ENCODE results near the gene OR2M7. TPM values are rescaled to one million over a fixed set of nuclear protein-coding genes. Genes with fewer than 3 reads are reported as not detected.

Gene OR2M7
- total and polyA plus RNA-seq, 4 donors: not detected

DNA sequence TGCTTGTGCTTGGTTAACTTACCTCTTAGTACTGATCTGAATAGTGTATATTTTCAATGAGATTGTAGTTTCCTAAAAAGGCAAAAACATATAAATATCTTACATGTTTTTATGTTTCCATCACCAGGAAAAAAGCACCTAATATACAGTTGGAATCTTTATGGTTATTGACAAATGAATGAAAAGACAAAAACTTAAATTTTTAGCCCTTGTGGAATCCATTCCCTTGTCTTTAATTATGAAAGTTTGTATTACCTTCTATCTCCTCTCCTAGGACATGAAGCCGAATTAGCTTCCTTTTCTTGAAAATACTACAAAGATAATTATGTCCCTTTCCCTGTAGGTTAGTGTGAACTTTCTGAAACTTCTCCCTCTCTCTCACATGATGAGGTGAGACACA lies 21.0 kb downstream of the OR2M7 start, which contains the start of gene OR2T12 (continued):
- TF ChIP-seq, protein P1, sequence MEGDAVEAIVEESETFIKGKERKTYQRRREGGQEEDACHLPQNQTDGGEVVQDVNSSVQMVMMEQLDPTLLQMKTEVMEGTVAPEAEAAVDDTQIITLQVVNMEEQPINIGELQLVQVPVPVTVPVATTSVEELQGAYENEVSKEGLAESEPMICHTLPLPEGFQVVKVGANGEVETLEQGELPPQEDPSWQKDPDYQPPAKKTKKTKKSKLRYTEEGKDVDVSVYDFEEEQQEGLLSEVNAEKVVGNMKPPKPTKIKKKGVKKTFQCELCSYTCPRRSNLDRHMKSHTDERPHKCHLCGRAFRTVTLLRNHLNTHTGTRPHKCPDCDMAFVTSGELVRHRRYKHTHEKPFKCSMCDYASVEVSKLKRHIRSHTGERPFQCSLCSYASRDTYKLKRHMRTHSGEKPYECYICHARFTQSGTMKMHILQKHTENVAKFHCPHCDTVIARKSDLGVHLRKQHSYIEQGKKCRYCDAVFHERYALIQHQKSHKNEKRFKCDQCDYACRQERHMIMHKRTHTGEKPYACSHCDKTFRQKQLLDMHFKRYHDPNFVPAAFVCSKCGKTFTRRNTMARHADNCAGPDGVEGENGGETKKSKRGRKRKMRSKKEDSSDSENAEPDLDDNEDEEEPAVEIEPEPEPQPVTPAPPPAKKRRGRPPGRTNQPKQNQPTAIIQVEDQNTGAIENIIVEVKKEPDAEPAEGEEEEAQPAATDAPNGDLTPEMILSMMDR (IDR thresholded peaks at IDR 0.05; ENCODE audit: low read depth, low read length, missing input control): no peak
- no peak for TF ChIP-seq HNF4A (conservative IDR thresholded peaks at IDR 0.05)
- no peak for TF ChIP-seq YY1 (IDR thresholded peaks at IDR 0.05)
- no peak for TF ChIP-seq RAD21 (IDR thresholded peaks at IDR 0.05)
- TF ChIP-seq GABPA (IDR thresholded peaks at IDR 0.05 in 1 of 2, conservative IDR thresholded peaks at IDR 0.05 in 1 of 2): no peak
- TF ChIP-seq NR2F2 (IDR thresholded peaks at IDR 0.05): no peak
- TF ChIP-seq TAF1 (conservative IDR thresholded peaks at IDR 0.05): no peak

DNA sequence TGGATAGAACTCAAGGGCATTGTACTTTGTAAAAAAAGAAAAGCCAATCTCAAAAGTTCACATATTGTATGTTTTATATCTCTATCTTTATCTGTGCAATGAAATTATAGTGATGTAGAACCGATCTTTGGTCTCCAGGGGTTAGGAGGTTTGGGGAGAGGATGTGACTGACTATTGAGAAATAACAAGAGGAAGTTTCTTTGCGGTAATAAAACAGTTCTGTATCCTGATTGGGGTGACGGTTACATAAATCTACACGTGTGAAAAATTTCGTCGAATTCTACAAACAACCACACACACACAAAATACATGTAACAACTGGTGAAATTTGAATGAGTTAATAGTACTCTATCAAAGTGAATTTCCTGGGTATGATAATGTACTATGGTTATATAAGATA lies 36.0 kb downstream of the OR2M7 start:
- H3K9me3 ChIP-seq (ENCODE audit: control insufficient read depth in 4 of 4, low read length in 3 of 4): no peaks in the 10 kb centered on the region
- no peak overlapping the region for H3K9ac ChIP-seq (ENCODE audit: low read depth in 1 of 2, low read length in 2 of 2)
- H3K27ac ChIP-seq (ENCODE audit: low read depth in 1 of 2, low read length in 2 of 2): no peak overlapping the region
- no peak overlapping the region for H3K4me3 ChIP-seq (ENCODE audit: low read depth in 1 of 3, low read length in 3 of 3)
- TF ChIP-seq TAF1 (conservative IDR thresholded peaks at IDR 0.05): no peak
- TF ChIP-seq YY1 (IDR thresholded peaks at IDR 0.05): no peak
- TF ChIP-seq RAD21 (IDR thresholded peaks at IDR 0.05): no peak
- no peak for TF ChIP-seq EGR1 (IDR thresholded peaks at IDR 0.05; ENCODE audit: low read depth in 2 of 2)
- TF ChIP-seq, protein P2, sequence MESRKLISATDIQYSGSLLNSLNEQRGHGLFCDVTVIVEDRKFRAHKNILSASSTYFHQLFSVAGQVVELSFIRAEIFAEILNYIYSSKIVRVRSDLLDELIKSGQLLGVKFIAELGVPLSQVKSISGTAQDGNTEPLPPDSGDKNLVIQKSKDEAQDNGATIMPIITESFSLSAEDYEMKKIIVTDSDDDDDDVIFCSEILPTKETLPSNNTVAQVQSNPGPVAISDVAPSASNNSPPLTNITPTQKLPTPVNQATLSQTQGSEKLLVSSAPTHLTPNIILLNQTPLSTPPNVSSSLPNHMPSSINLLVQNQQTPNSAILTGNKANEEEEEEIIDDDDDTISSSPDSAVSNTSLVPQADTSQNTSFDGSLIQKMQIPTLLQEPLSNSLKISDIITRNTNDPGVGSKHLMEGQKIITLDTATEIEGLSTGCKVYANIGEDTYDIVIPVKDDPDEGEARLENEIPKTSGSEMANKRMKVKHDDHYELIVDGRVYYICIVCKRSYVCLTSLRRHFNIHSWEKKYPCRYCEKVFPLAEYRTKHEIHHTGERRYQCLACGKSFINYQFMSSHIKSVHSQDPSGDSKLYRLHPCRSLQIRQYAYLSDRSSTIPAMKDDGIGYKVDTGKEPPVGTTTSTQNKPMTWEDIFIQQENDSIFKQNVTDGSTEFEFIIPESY (IDR thresholded peaks at IDR 0.05): no peak
- no peak for TF ChIP-seq HNF4G (IDR thresholded peaks at IDR 0.05)
- TF ChIP-seq, protein P3, sequence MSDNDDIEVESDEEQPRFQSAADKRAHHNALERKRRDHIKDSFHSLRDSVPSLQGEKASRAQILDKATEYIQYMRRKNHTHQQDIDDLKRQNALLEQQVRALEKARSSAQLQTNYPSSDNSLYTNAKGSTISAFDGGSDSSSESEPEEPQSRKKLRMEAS (IDR thresholded peaks at IDR 0.05): no peak
- TF ChIP-seq HNF4A (conservative IDR thresholded peaks at IDR 0.05): no peak
- TF ChIP-seq GABPA (IDR thresholded peaks at IDR 0.05 in 1 of 2, conservative IDR thresholded peaks at IDR 0.05 in 1 of 2): no peak
- no peak for TF ChIP-seq NR2F2 (IDR thresholded peaks at IDR 0.05)
- TF ChIP-seq, protein P4, sequence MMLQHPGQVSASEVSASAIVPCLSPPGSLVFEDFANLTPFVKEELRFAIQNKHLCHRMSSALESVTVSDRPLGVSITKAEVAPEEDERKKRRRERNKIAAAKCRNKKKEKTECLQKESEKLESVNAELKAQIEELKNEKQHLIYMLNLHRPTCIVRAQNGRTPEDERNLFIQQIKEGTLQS (IDR thresholded peaks at IDR 0.05): no peak
- TF ChIP-seq FOXA2 (IDR thresholded peaks at IDR 0.05): no peak
- no peak for TF ChIP-seq RXRA (IDR thresholded peaks at IDR 0.05)
- no peak for TF ChIP-seq FOXA1 (IDR thresholded peaks at IDR 0.05)
- no peak for TF ChIP-seq SP1 (IDR thresholded peaks at IDR 0.05)
- no peak for TF ChIP-seq JUND (IDR thresholded peaks at IDR 0.05)
- TF ChIP-seq, protein P1 (IDR thresholded peaks at IDR 0.05; ENCODE audit: low read depth, low read length, missing input control): no peak
- TF ChIP-seq, protein P5, sequence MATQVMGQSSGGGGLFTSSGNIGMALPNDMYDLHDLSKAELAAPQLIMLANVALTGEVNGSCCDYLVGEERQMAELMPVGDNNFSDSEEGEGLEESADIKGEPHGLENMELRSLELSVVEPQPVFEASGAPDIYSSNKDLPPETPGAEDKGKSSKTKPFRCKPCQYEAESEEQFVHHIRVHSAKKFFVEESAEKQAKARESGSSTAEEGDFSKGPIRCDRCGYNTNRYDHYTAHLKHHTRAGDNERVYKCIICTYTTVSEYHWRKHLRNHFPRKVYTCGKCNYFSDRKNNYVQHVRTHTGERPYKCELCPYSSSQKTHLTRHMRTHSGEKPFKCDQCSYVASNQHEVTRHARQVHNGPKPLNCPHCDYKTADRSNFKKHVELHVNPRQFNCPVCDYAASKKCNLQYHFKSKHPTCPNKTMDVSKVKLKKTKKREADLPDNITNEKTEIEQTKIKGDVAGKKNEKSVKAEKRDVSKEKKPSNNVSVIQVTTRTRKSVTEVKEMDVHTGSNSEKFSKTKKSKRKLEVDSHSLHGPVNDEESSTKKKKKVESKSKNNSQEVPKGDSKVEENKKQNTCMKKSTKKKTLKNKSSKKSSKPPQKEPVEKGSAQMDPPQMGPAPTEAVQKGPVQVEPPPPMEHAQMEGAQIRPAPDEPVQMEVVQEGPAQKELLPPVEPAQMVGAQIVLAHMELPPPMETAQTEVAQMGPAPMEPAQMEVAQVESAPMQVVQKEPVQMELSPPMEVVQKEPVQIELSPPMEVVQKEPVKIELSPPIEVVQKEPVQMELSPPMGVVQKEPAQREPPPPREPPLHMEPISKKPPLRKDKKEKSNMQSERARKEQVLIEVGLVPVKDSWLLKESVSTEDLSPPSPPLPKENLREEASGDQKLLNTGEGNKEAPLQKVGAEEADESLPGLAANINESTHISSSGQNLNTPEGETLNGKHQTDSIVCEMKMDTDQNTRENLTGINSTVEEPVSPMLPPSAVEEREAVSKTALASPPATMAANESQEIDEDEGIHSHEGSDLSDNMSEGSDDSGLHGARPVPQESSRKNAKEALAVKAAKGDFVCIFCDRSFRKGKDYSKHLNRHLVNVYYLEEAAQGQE (IDR thresholded peaks at IDR 0.05): no peak
- no peaks in the 10 kb centered on the region for H3K27me3 ChIP-seq (ENCODE audit: control insufficient read depth in 4 of 4, insufficient read depth in 4 of 4, low read length in 3 of 4)
- H3K36me3 ChIP-seq (ENCODE audit: control insufficient read depth in 4 of 4, insufficient read depth in 3 of 4, low read depth in 1 of 4, low read length in 3 of 4): no peaks in the 10 kb centered on the region
- no peak for DNase-seq (ENCODE audit: low spot score)
- H3K4me1 ChIP-seq (ENCODE audit: control insufficient read depth in 4 of 4, insufficient read depth in 4 of 4, low read length in 3 of 4): no peaks in the 10 kb centered on the region
- 44% methylated on average over 6 of the region's 6 CpGs for WGBS
